HG03354 (cell line): ENCODE data around the gene RTF1.
A peak's percentile ranks its signal among the peaks of the same experiment; 100 is the strongest.
"Not testable (repeated sequence)": the region's sequence is repeated elsewhere in the genome, so short reads cannot be mapped to it uniquely, and the experiment has no call there.

ENCODE experiments used
- ATAC-seq: cut with Tn5 transposase; IDR thresholded peaks from one replicate; pipeline ENCODE4 v1.9.1; 2021; ENCODE audit warnings: mild to moderate bottlenecking; ENCODE audit not compliant: unreplicated experiment, poor library complexity, severe bottlenecking

The RTF1 gene

DNA sequence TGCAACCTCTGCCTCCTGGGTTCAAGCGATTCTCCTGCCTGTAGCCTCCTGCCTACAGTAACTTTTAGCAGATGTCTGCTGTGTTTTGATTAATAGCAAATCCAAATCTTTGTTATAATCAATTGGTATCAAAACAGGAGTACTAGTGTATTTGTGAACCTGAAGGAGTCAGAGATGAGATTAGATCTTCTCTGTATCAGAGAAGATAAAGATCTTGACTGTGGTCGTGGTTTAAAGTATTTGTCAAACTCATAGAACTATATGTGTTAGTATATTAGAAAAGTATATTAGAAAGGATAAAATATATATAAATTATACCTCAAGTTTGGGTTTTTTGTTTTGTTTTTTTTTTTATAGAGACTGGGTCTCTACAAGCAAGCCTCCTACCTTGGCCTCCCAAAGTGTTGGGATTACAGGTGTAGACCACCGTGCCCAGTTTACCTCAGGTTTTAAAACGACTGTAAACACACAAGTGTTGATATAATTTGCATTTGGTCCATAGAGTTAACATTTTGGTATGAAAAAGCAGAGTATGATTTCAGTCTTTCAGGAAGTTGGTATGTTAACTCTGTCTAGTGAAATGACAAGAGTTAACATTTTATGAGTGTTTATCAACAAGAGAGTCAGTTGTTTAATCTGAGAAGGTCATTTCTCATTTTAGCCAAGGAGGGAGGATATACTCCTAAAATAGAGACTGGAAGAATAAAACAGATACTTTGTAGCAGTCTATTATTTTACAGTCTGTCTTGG, 18.3 kb downstream of the RTF1 start:
- no peak for ATAC-seq

- ATAC-seq, result no peak
Measured at GRCh38 chr15:41437448-41437847, 20.6 kb downstream of the RTF1 start.

- no peak for ATAC-seq
Measured at GRCh38 chr15:41438206-41438605, 21.3 kb downstream of the RTF1 start.

- not testable (repeated sequence) for ATAC-seq
Measured at GRCh38 chr15:41438745-41439144, 21.9 kb downstream of the RTF1 start.

- no peak for ATAC-seq
Measured at GRCh38 chr15:41443275-41443674, 26.4 kb downstream of the RTF1 start.

- no peak for ATAC-seq
Measured at GRCh38 chr15:41445399-41445798, 28.5 kb downstream of the RTF1 start.

GRCh38 chr15:41462084-41462795, 45.3 kb downstream of the RTF1 start:
- ATAC-seq, result no peak

- ATAC-seq, result no peak
Measured at GRCh38 chr15:41464889-41465580, 48.1 kb downstream of the RTF1 start.

GRCh38 chr15:41465822-41466421, 49.0 kb downstream of the RTF1 start:
- no peak for ATAC-seq

- no peak for ATAC-seq
Measured at GRCh38 chr15:41466711-41467110, 49.8 kb downstream of the RTF1 start.

DNA sequence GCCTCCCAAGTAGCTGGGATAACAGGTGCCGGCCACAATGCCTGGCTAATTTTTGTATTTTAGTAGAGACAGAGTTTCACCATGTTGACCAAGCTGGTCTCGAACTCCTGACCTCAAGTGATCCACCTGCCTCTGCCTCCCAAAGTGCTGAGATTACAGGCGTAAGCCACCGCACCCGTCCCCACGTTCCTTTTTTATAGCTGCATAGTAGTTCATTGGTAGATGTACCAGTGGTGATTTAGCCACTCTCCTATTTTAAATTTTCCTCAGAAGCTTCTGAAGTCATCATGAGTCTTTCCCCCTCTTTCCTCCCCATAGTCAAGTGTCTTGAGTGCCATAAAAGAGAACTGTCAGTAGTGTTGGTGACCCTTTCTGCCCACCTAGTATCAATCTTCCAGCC, 52.7 kb downstream of the RTF1 start:
- ATAC-seq, result not testable (repeated sequence)

DNA sequence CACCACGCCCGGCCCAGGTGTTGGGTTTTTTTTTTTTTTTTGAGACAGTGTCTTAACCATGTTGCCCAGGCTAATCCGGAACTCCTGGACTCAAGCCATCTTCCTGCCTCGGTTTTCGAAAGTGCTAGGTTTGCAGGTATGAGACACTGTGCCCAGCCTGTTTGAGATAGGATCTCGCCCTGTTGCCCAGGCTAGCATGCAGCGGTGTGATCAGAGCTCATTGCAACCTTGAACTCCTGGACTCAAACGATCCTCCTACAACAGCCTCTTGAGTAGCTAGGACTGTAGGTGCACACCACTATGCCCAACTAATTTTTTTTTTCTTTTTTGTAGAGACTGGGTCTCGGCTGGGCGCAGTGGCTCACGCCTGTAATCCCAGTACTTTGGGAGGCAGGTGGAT, 56.5 kb downstream of the RTF1 start:
- ATAC-seq, result no peak

DNA sequence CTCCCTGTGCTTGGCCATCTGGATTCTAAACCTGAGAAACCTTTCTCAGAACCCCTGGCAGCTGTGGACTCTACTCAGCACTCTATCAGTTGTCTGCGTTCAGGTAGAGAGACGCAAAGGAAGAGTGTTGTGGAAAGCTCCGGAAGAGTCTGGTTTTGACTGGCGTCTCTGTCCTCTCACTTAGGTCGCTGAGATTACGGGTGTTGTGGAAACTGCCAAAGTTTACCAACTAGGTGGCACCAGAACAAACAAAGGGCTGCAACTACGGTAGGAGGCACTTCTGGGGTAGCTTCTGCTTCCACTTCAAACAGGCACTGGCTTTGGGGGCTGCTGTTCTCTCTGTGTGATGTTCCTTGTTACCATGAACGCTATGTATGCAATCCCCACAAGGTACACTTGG, 57.5 kb downstream of the RTF1 start:
- no peak for ATAC-seq

- no peak for ATAC-seq
Measured at GRCh38 chr15:41474941-41475340, 58.0 kb downstream of the RTF1 start.

DNA sequence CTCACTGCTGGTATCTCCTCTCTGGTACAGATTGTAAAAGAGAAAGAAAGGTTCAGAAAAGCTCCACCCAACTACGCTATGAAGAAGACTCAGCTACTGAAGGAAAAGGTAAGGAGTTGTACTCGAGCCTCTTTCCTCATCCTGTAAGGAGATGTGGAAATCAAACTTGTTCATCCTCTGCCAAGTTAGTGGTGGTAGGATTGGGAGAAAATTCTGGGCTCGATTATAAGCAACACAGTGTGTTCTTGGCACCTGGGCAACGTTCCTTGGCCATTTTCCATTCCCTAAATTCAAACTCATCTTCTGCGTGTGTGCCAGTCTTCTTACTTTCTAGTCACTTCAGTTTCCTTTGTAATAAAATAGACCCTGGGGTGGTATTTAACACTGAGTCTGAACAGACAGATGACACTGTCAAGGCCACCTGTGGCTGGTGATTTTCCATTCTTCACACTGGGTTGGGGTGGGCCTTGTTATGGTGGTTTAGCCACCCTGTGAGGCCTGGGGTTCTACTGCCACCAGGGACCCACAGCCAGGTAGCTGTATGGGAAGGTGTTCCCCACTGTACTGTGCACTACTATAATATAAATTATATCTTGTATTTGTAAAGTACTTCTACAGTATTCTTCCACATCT, 59.6 kb downstream of the RTF1 start:
- no peak for ATAC-seq

DNA sequence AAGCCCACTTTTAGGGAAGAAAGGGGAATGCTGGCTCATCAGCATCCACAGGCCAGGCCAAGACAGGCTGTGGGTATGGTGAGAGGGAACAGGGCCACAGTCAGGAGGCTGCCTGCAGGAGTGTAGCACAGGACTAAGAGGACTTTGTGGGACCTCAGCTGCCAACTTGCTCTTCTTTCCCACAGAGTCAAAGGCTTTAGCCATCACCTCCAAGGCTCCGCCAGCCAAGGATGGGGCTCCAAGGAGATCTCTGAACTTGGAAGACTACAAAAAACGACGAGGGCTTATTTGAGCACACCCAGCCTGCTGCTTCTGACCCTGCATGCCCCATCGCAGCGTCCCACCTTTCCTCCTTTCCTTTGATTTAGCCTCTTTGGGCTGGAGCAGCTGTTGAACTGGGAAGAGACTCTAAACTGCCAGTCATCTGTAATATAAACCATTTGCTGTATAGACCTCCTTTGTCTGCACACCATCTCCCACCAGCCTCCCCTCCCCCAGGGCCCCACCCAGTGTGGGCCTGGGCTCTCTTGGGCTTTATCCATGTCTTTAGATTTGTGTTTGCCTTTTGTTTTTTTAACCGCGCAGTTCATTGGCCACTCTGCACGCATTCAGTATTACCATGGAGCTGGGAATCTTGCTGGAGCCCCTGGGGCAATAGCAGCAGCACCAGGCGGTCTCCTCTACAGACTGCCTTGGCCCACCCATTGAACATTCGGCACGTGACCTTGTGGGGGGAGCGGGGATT, 63.7 kb downstream of the RTF1 start:
- ATAC-seq, result no peak

- no peak for ATAC-seq
Measured at GRCh38 chr15:41482110-41482877, 65.4 kb downstream of the RTF1 start.

- peak; percentile 70 for ATAC-seq
Measured at GRCh38 chr15:41483115-41483514, 66.2 kb downstream of the RTF1 start.

GRCh38 chr15:41483519-41483918, 66.6 kb downstream of the RTF1 start:
- ATAC-seq, result no peak
